Measurements from ENCODE around the gene PKDREJ. TPM values are rescaled to one million over a fixed set of nuclear protein-coding genes. Genes with fewer than 3 reads are reported as not detected.
A peak's percentile ranks its signal among the peaks of the same experiment; 100 is the strongest.
"Not testable (repeated sequence)": the region's sequence is repeated elsewhere in the genome, so short reads cannot be mapped to it uniquely, and the experiment has no call there.

Gene PKDREJ
- 0.08 TPM for total RNA-seq
- long read RNA-seq: 0 reads

GRCh38 chr22:46263216-46263590, at the start of gene PKDREJ:
Gene PKDREJ (minus strand): TSS chr22:46263343. CDS start chr22:46263322, 21 bp downstream.
- DNase-seq (ENCODE audit: missing footprints) (no peak), ATAC-seq (no peak)
- intact Hi-C loops (cut with DNase I): no loop called here

DNA sequence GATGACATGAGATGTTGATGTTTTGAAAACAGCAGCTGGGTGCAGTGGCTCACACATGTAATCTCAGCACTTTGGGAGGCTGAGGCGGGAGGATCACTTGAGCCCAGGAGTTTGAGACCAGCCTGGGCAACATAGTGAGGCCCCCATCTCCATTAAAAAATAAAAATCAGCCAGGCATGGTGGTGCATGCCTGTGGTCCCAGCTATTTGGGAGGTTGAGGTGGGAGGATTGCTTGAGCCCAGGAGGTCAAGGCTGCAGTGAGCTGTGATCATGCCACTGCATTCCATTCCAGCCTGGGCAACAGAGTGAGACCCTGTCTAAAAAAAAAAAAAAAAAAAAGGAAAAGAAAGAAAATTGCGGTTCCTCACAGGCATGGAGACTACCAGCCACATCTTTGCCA, 49.7 kb upstream of the PKDREJ start:
- ATAC-seq; DNase-seq (ENCODE audit: missing footprints): not testable (repeated sequence)
- intact Hi-C loops (cut with DNase I): loop anchor here (5.0 kb wide), 1 partner anchor 316 kb away; no protein-coding TSS in a partner anchor

GRCh38 chr22:46312056-46312455, 48.9 kb upstream of the PKDREJ start:
- no peak for DNase-seq (ENCODE audit: missing footprints)
- intact Hi-C loops (cut with DNase I): loop anchor here (5.0 kb wide), 1 partner anchor 315 kb away; no protein-coding TSS in a partner anchor
- no peak for ATAC-seq

DNA sequence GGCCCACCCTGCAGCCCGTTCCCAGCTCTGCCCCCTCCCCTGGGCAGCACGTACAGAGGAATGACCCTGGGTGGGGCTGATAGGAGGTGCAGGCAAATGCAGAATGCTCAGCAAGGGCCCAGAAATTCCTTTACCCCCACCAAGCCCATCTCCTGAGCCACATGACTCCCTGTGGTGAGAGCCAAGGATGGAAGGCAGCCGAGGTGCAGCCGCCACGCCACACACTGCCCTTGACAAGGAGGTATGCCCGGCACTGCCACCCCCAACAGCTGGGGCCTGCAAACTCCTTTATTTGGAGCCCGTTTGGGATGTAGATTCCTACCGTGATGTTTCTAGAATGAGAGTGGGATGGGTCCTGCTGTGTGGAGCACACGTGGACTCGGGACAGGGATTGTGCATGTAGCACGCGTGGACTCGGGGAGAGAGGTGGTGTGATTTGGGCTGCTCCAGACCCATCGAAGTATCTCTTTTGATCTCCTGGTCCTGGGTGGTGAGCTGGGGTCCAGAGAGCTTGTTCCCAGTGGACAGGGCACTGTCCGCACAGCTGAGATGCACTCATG, 46.5 kb upstream of the PKDREJ start:
- intact Hi-C loops (cut with DNase I): loop anchor here (5.0 kb wide), 1 partner anchor 312 kb away; no protein-coding TSS in a partner anchor
- peak; percentile 75 for ATAC-seq
- DNase-seq (ENCODE audit: missing footprints): no peak

GRCh38 chr22:46308283-46308988, 45.3 kb upstream of the PKDREJ start:
- no peak for DNase-seq (ENCODE audit: missing footprints)
- intact Hi-C loops (cut with DNase I): no loop called here
- no peak for ATAC-seq

DNA sequence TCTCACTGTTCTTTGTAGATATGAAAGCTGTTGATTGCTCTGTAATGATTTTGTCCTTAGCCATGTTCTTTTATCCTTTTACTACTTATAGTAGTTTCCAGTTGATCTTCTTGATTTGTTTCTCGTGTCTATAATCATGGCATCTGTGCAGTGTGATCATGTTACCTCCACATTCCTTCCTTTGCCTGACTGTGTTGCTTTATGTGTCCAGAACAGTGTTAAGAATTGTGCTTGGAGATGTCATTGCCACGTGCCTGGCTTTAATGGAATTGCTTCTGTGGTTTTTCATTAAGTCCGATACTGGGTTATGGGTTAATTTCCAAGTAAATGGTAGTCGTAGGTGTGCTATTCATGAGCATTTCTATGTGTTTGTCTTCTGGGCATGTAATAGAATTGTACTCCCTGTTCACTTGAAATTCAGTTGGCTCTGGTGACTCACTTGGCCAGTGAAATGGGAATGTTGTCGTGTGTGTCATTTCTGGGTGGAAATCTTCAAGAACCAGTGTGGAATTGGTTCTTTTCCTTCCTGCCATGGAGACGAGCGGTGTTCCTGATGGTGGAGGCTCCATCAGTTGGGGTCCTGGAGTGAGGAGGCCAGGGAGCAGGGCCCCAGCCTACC, 40.3 kb upstream of the PKDREJ start:
- DNase-seq (ENCODE audit: missing footprints) (no peak), ATAC-seq (no peak)
- intact Hi-C loops (cut with DNase I): no loop called here

DNA sequence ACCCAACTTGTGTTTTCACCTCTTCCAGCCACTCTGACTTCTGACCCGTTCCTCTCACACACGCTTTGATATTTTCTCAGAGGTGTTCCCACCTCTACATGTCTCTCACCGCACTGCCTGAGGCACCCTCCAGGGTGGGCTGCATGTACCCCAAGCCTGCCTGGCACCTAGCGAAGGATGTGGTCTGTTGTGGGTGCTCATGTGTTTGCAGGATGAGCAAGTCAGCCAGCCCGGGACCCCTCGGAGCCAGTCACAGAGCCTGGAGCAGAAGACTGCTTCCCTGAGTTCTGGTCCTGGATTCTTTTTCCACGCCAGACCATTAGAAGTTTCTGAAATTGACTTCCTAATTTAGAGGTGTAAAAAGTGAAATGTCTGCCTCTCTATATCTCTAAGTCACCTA, 37.3 kb upstream of the PKDREJ start:
- ATAC-seq (no peak), DNase-seq (ENCODE audit: missing footprints) (no peak)
- intact Hi-C loops (cut with DNase I): no loop called here

GRCh38 chr22:46299101-46299500, 36.0 kb upstream of the PKDREJ start:
- intact Hi-C loops (cut with DNase I): loop anchor here (5.0 kb wide), 2 partner anchors 147 to 177 kb away; partner anchors contain the start of gene PPARA
- ATAC-seq (no peak), DNase-seq (ENCODE audit: missing footprints) (no peak)

DNA sequence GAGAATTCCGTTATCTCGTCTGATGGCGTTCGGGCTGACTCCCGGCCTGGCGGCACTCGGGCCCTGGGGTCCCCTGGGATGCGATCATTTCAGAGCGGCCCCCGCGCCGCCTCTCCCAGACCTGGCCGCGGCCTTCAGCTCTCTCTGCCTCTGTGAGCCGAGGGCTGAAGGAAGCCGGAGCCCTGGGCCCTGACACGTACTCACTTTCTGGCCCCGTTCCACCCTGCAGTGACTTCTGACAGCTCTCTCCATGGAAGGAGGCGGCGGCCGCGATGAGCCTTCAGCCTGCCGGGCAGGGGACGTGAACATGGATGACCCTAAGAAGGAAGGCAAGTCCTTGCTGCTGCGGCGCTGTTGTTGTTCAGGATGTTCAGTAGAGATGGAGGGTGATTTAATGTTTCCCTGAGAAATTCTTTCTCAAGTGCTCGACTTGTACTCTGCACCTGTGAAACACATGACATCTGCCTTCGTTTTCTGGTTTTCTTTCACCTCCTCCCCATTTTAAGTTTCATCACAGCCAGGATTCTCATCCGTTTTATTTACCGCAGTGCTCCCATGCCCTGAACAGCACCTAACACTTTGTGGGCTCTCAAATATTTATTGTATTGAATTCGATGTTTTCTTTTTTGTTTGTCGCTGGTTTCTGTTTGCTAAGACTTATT, 34.1 kb upstream of the PKDREJ start:
- ATAC-seq (no peak), DNase-seq (ENCODE audit: missing footprints) (no peak)
- intact Hi-C loops (cut with DNase I): loop anchor here (5.0 kb wide), 2 partner anchors 145 to 175 kb away; partner anchors contain the start of gene PPARA

DNA sequence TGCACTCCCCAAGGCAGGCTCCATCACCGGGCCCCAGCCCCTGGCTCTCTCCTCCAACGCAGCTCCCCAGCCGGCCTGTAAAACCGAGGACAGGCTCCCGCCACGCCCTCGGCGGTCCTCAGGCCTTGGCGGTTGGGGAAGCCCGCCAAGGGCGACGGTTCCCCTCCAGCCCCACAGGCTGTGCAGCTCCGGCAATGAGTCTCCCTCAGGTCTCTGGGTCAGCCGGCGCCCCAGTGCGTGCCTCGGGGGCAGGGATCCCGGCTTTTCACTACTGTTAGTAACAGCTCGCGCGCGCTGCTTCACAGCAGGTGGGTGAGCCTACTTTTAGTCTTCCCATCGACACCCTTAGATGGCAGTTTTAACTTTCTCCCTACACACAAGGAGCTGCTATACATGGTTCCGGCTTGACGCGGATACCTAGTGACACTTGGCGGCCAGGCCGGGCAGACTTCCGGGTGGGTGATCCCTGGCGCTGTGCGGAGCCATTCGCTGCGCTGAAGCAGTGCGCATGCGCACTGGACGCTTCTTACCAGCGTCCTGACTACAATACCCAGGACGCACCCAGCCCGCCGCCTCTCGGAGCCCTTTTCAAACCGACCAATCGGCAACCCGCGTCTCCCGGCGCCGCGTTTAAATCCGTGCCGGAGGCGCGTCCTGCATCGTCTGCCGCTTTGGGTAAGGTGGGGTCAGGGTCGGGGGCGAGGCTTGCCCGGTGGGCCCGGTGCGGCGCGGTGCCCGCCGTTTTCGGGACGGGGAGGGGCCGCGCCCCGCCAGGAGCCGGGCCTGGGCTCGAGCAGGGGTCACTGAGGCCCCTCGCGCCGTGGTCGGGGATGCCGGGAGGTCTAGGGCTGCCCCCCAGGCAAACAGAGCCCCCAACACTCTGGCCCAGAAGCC, 33.4 kb upstream of the PKDREJ start, which contains the start of gene GTSE1:
GTSE1 (plus strand) TSS at position 614 of the 894 bp plus-strand sequence. CDS start 531 bp downstream, outside the sequence.
- DNase-seq (ENCODE audit: missing footprints) (peak; percentile 100), ATAC-seq (peak; percentile 98)
- intact Hi-C loops (cut with DNase I): loop anchor here (5.0 kb wide), 2 partner anchors 144 to 174 kb away; partner anchors contain the start of gene PPARA

DNA sequence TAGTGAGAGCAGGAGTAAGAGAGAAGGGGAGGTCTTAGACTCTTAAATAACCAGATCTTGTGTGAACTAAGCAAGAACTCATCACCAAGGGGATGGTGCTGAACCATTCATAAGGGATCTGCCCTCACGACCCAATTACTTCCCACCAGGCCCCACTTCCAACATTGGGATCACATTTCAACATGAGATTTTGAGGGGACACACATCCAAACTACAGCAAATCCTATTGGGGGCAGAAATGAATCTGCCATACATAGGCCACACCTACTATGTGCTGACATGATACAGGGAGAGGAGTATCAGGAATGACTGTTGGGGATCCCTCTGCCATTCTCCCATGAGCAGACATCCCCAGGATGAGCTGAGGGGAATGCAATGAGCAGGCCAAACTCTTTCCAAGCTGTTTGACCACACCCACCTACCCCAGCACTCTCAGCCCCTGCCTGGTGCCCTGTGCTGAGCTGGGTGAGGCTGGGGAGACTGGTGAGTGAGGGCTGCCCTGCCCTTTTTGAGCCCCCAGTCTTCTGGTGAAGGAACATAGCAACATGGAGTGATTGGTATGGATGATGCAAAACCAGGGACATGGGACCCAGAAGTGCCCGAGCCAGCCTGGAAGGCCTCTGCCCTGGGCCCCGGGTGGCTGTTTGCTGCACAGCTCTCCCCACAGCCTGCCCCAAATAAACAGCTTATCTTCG, 32.3 kb upstream of the PKDREJ start:
- DNase-seq (ENCODE audit: missing footprints): no peak
- intact Hi-C loops (cut with DNase I): loop anchor here (5.0 kb wide), 2 partner anchors 143 to 173 kb away; partner anchors contain the start of gene PPARA
- no peak for ATAC-seq

DNA sequence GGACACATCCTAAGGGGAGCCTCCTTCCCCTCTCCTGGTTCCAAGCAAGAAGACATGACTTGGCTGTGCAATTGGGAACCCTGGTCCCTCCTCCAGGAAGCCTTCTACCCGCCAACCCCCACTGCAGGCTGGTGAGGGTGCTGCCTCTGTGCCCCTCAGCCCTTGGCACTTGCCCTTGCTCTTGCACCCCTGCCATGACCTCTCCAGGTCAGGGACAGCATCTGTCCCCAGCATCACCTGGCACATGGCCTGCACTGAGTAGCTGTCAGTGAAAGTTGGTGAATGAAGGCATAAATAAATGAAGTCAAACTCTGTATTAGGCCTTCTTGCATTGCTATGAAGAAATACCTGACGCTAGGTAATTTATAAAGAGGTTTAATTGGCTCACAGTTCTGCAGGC, 31.6 kb upstream of the PKDREJ start:
- DNase-seq (ENCODE audit: missing footprints): no peak
- intact Hi-C loops (cut with DNase I): loop anchor here (5.0 kb wide), 2 partner anchors 142 to 172 kb away; partner anchors contain the start of gene PPARA
- no peak for ATAC-seq

DNA sequence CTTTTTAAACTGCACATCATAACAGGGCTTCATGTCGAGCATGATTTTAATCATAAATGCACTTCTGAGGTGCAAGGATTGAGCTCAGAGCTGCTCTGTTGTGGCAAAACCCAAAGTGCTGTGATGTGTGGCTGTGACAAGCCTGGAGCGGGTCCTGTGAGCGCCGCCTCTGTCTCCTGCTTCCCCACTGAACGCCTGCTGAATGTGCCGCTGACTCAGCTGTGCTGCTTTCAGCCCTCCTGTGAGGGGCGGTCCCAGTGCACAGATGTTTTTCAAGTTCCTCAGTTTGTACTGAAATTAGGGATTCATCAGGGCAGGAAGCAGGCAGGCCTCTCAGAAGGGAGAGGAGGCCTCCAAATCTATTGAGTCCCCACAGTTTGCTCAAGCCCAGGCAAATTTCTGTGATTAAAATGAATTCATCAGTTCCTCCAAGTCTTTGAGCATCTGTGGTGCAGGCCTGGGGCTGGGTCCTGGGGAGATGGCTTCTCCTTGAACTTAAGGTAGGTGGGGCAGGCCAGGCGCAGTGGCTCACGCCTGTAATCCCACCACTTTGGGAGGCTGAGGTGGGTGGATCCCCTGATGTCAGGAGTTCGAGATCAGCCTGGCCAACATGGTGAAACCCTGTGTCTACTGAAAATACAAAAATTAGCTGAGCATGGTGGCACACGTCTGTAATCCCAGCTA, 30.6 kb upstream of the PKDREJ start:
- intact Hi-C loops (cut with DNase I): no loop called here
- ATAC-seq (no peak), DNase-seq (ENCODE audit: missing footprints) (peak; percentile 80)

- no peak for DNase-seq (ENCODE audit: missing footprints)
- ATAC-seq: no peak
- intact Hi-C loops (cut with DNase I): no loop called here
These were observed 29.6 kb upstream of the PKDREJ start for GRCh38 chr22:46292732-46293131.

DNA sequence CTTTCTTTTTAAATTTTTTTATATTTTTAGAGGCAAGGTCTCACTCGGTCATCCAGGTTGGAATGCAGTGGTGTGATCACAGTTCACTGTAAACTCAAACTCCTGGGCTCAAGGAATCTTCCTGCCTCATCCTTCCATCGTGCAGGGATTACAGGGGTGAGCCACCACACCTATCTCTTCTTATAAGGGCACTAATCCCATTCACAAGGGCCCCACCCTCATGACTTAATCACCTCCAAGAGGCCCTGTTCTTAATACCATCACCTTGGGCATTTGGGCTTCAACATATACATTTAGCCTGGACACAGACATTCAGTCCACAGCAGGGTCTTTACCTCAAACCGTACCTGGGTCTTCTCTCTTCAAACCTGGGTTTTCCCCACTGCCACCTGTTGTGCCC, 29.0 kb upstream of the PKDREJ start:
- intact Hi-C loops (cut with DNase I): no loop called here
- DNase-seq (ENCODE audit: missing footprints): no peak
- ATAC-seq: no peak

- ATAC-seq (no peak), DNase-seq (ENCODE audit: missing footprints) (no peak)
- intact Hi-C loops (cut with DNase I): loop anchor here (1.0 kb wide), 1 partner anchor 11 kb away; no protein-coding TSS in a partner anchor
These were observed 28.0 kb upstream of the PKDREJ start for GRCh38 chr22:46290843-46291785.

All from Right ventricle myocardium inferior (tissue), 1 donor.